GM19328 (cell line): ENCODE results near the gene CNRIP1.

ENCODE experiments used
- ATAC-seq: cut with Tn5 transposase; IDR thresholded peaks from one replicate; pipeline ENCODE4 v1.9.1; 2021; ENCODE audit warnings: mild to moderate bottlenecking, moderate library complexity; ENCODE audit not compliant: unreplicated experiment

CNRIP1 gene

DNA sequence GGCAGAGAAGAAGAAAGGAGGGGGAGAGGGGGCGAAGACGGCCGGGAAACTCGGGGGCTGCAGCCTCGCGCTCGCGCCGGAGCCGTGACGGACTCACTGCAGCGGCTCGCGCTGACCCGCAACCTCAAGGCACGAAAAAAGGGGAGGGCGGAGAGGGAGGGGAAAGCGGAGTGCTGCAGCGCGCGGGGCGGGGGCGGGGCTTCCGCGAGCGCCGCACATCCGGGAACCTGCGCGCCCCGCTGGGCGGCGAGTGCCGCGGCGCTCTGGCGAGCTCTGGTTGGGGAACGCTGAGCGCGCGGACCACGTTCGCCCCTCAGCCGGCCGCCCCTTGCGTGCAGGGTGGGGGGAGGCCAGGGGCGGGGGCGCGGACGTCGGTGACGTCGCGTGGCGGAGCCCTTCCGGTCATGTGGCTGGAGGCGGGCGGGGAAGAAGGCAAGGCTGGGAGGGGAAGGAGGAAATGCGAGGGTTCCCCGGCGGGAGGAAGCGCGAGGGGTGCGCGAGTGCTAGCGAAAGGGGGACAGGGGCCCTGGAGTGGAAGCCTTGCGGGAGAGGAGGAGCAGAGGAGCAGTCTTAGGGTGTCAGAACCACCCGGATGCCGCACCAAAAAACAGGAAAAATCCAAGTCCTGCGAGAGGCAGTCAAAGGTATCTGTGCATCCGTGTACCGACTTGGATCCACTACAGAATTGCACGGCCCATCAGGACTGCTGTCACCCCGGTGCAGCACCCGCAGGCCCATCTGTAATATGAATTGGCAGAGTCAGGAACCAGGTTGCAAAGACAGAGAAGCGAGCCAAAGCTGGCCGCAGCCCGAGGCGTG lies 67.1 kb downstream of the CNRIP1 start, which contains the start of gene PPP3R1:
PPP3R1 (minus strand) TSS at position 133 of the 819 bp plus-strand sequence. CDS start 405 bp downstream, outside the sequence.
- peak; percentile 90 for ATAC-seq

GRCh38 chr2:68251855-68252399 lies 67.8 kb downstream of the CNRIP1 start:
- ATAC-seq = peak; percentile 6

DNA sequence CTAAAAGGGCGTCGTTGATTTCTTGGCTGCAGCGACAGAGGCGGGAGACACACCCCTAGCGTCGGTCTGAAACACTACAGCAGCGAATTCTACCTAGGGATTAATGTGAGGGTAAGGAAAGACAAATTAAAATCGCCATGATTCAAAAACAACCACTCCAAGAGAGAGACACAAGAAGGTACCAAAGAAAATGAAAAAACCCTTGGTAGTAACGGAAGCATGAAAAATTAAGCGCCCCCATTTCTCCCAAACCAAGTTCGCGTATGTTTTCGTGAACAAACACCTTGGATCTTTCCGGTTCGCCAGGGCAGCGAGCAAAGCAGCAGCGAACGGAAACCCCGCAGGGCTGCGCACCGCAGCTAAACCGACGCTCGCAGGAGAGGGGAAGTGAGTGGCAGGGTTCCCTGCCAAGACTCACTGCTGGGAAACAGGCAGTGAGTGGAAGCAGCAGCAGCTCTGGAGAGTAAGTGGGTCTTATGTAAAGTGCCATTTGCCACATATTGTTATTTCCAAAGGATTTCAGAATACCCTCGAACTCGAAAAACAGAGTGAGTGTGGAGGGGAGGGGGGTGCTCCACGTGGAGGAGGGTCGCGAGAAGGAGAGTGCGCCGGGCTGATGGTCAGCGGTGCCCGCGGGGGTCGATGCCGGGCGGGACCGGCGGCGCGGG lies 68.4 kb downstream of the CNRIP1 start:
- ATAC-seq = peak; percentile 38

DNA sequence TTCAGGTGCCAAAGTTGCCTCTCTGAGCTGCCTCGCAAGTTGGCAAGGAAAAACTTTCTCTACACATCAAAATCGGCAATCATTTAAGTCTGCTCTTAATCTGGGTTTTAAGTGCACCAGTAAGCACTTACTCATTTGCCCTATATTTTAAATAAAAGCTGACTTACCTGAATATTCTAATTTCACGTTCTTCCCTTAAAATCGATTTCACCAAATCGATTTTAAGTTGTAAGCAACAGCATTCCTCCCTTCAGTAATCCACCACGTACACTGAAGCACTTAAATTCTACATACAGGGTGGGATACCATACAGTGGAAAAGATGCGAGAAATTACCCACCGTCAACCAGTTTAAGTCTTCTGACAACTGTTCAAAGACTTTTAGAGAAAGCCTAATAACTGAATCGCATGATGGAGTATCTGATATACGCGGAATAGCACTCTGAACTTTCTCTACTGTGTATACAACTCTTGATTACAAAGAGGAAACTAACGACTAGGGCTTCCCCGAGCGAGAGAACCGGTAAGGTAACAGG lies 69.0 kb downstream of the CNRIP1 start:
- no peak for ATAC-seq

DNA sequence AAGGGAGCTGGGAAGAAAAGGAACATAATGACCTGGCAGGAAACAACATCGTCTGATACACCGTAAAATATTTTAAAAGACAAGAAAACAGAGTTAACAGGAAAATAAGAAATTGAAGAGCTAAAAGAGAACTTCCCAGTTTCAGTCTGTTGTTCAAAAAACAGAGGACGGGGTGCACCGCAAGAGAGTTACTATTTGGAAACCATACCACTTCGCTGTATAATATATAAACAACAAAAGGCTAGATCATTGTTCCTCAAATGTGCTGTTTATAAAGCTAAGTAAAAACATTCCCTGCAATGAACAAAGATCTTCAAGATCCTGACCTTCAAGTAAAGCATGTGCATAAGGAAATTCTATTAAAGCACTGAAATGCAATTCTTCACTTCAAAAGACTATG lies 69.6 kb downstream of the CNRIP1 start:
- ATAC-seq = no peak

DNA sequence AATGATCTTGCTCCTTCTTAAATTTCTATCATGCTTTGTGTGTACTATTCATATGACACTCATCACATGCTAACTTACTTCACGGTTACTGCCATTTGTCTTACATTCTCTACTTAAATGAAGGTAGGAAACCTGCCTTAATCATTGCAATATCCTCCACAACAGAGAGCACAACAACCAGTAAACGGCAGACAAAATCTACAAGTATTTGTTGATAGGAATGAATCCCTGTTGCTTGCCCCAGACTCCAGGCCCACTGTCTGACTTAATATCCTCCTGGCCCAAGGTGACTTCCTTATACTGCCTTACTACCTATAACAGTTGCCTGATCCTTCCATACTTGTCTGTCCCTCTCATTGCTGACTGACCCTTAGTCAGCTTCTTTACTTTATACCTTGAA lies 70.9 kb downstream of the CNRIP1 start:
- ATAC-seq = no peak

GRCh38 chr2:68248361-68248760 lies 71.4 kb downstream of the CNRIP1 start:
- no peak for ATAC-seq

GRCh38 chr2:68246396-68246795 lies 73.4 kb downstream of the CNRIP1 start:
- ATAC-seq = no peak

- no peak for ATAC-seq
These were observed 74.1 kb downstream of the CNRIP1 start for GRCh38 chr2:68245672-68246071.

GRCh38 chr2:68245066-68245465 lies 74.7 kb downstream of the CNRIP1 start:
- ATAC-seq = no peak

DNA sequence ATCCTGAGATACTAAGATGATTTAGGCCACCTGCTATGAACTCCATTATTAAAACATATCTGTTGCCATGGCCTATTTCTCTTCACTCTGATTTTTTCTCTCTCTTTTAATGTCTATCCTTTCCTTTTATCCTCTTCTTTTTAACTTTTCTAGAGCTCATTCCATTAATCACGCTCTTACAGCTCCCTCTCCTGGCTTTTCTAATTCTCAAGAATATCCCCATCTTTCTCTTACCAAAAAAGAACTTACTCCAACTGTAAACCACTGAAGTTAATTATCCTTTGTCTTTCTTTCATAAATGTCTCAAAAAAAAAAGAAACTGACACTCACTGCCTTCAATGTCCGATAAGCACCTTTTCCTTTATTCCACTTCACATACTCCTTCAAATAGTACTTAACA lies 75.3 kb downstream of the CNRIP1 start:
- ATAC-seq = no peak
